HG03103 (cell line): ENCODE results near the gene NRAS.
A peak's percentile ranks its signal among the peaks of the same experiment; 100 is the strongest.
"Not testable (repeated sequence)": the region's sequence is repeated elsewhere in the genome, so short reads cannot be mapped to it uniquely, and the experiment has no call there.

Experiments
- ATAC-seq: cut with Tn5 transposase; IDR thresholded peaks from one replicate; pipeline ENCODE4 v1.9.1; 2021; ENCODE audit warnings: low read depth; ENCODE audit not compliant: unreplicated experiment

Gene NRAS

GRCh38 chr1:114716304-114717170 is at the start of gene NRAS:
Gene NRAS (minus strand): TSS chr1:114716771. CDS start chr1:114716160, 611 bp downstream.
- ATAC-seq = peak; percentile 96

- ATAC-seq = no peak
These were observed 48.1 kb upstream of the NRAS start for GRCh38 chr1:114764689-114765088.

- no peak for ATAC-seq
These were observed 41.8 kb upstream of the NRAS start for GRCh38 chr1:114758256-114758832.

DNA sequence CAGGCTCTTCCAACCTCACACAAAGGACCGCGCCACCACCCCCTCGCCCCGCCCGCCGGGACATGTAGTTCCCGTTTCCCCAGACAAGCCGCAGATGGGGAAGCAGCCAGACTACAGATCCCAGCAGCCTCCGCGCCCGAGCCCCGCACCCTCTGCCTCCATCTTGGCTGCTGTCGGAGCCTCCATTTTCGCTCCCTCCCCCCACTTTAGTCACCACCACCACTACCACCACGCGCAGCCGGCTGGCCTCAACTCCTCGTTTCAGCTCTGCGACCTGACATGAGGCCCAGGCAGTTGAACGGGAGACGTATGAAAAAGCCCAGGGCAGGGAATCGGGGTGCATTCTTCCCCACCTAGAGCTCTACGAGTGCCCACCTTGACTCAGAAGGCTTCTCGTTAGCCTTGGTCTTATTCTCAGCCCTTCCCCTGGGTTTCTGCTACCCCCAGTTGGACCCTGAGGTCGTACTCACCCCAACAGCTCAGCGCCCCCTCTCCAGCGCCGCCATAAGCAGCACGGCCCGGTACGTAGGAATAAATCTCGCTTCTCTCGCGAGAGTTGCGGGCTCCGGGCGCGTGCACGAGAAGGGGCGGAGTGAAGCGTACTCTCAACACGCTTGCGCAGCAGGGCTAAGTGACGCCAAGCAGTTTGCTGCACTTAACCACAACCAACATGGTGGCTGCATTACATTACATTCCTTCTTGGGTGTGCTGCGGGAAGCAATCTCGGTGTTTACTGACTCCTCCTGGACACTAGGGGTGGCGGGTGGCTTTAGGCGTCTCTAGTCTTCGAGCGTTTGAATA is 41.1 kb upstream of the NRAS start, which contains the start of gene CSDE1:
Gene CSDE1 (minus strand): TSS at position 530 of the 801 bp plus-strand sequence. CDS start 18,094 bp downstream, outside the sequence.
- ATAC-seq = peak; percentile 86

DNA sequence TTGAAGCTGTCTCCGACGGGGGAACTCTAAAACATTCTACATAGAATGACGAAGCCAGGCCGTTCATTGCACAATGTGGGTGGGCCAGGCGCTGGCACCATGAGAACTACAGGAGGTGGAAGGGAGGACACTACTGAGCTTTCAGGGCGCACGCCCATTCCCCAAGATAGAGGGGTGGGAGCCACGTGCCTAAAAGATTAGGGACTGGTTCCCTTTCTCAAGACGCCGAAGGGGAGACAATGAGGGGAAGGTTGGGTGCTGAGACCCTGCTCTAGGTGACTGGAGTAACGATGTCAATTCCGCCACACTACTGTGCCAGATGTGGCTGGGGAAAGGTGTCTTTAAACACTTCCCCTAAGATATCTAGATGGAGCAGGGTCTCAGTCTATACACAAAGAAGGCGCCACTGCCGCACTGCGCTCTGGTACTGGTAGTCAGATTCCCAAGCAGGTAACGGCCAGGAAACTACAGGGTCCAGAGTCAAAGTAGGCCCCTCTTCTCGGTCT is 40.4 kb upstream of the NRAS start:
- ATAC-seq = no peak

DNA sequence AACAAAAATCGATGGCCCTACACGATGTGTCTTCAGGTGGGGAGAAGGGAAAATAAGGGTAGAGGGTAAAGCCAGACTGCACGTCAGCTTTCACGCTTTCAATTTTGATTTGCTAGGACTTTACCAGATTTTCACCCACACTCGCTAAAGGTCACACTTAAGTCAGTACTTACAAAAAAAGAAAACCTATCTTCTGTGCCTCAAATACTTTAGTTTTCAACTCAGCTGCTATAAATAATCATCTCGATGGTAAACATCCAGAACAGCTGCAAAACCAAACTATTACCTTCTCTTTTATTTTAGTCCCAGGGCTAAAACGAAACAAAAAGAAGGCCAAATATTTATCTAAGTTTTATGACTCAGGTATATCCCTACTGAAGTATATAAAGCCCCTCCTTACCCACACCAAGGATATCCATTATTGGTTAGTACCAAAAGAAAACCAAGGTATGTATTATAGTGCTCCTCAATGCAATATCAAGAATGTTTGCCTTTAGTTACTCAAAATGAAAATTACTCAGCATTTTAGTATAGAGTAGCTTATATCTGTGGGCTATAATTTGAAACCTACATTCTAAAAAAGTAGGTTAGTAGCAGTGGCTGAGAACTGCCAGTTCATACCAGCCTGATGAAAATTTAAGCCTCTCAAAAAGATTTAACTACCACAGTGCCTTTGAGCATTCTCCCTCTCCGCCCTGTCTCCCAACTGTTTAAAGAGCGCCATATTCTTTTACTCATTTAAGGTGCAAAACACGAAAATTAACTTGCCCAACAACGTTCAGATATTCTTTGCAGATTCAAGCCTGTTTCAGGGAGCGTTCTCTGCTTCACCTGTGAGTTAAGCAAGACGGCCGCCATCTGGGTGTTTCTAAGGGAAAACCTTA is 39.7 kb upstream of the NRAS start:
- no peak for ATAC-seq

DNA sequence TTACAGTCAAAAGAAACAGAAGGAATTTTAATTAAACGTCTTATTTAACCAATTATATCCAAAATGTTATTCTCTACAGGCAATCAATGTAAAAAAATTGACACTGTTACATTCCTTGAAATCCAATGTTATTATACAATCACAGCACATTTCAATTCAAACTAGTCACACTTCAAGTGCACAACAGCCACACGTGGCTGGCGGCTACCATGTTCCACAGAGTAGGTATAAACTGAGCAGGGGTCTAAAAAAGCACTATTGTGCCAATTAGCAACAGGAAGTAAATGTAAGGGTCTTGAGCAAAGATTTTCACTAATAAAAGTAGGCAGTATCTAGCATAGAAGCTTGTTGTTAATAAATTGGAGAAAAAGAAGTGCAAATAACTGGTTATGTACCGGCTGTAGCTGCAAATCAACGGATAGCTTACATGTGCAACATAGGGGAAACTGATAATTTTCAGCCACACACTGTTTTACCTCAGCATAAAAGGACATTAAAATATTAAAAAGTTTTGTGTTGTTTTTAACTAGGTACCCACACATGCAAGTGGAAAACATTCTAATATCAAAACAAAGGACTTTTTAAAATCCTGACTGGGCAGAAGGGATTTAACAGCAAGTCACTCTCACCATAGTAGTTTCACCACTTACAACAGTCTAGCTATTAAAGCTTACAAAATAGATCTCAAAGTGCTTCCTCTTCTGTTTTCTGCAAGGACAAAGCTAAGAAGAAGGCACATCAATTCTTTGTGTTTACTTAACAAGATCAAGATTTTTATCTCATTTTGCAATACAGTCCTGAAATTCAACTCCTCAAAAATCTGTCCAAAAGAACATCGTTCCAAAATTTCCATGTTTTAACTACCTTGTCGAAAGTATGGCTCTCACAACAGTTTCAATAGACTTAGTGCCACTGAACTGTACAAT is 38.7 kb upstream of the NRAS start:
- no peak for ATAC-seq

DNA sequence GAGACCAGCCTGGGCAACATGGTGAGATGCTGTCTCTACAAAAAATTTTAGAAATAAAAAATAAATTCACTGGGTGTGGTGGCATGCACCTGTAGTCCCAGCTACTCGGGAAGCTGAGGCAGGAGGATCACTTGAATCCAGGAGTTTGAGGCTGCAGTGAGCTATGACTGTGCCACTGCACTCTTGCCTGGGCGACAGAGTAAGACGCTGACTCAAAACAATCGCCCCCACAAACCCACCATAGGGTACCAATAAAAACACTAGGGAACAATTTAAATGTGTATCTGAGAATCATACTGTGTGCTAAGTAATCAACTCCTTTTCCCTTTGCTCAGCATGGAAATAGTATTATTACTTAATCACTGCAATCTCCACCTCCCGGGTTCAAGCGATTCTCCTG is 37.1 kb upstream of the NRAS start:
- not testable (repeated sequence) for ATAC-seq

DNA sequence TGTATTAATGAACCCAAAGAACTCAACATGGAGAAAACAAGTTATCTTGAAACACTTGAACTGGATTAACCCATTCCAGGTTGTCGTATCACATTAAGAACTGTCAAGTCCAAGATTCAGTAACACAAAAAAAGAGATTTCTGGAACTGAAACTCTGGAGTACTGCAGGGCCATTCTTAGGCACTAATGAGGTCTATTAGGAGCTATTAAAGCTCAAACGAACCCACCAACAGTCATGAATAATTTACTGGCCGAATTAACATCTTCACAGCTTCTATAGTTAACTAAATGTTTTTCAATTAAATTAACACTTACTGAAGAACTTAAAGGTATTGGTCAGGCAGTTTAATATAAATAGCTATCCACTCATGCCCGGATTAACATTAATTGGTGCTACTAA is 36.6 kb upstream of the NRAS start:
- no peak for ATAC-seq

GRCh38 chr1:114750780-114751179 is 34.2 kb upstream of the NRAS start:
- ATAC-seq = no peak

GRCh38 chr1:114749835-114750234 is 33.3 kb upstream of the NRAS start:
- no peak for ATAC-seq

- no peak for ATAC-seq
These were observed 30.0 kb upstream of the NRAS start for GRCh38 chr1:114746450-114747121.

GRCh38 chr1:114745291-114745690 is 28.7 kb upstream of the NRAS start:
- ATAC-seq = no peak

DNA sequence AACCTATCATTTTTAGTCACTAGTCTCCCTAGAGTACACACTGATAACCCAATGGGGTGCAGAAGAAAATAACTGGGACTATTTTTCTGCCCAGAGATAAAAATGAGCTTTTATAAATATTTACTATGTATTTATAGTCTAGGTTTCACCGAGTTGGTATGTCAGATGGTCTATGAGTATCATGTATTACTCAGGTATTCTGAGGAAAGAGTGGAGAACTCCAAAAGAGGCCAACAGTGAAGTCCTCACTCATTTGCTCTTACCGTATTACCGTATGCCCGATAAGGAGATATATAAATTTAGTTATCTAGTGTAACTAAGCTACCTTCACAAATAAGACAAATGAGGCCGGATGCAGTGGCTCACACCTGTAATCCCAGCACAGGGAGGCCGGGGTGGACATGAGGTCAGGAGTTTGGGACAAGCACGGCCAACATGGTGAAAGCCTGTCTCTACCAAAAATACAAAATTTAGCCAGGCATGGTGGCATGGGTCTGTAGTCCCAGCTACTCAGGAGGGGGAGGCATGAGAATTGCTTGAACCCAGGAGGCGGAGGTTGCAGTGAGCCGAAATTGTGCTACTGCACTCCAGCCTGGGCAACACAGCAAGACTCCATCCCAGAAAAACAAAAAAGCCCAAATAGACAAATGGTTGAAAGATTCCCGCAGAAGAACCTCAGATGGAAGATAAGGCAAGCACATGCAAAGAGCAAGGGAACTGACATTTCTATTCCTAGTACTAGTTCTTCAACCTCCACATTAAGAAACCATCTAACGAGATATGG is 25.6 kb upstream of the NRAS start:
- no peak for ATAC-seq

GRCh38 chr1:114740331-114740730 is 23.8 kb upstream of the NRAS start:
- no peak for ATAC-seq

- no peak for ATAC-seq
These were observed 20.8 kb upstream of the NRAS start for GRCh38 chr1:114737314-114737849.

- ATAC-seq = no peak
These were observed 18.9 kb upstream of the NRAS start for GRCh38 chr1:114735479-114735878.
